ENCODE results near the gene TENM4.

DNA sequence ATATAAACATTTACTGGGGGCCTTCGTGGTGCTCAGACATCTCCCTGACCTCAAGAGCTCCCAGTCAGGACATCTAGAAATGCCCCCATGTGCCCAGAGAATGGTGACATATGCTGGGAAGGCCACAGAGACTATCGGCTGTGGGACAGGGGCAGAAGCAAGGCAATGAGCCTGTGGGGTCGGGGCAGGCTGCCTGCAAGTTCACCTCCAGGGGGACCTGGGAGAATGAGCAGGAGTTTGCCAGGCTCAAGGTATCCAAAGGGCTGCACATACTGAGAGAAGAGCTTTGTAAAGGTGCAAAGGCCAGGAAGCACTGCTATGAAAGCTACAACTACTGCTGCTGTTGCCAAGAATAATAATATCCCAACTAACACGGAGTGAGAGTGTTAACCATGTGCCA is 233.9 kb downstream of the TENM4 start:
- TF ChIP-seq POLR2AphosphoS5 (IDR thresholded peaks at IDR 0.05; ENCODE audit: borderline replicate concordance, low read depth, low read length) = no peak
- no peak for TF ChIP-seq EZH2 (IDR thresholded peaks at IDR 0.05)
